Measurements from ENCODE around the gene SHANK3.

The SHANK3 gene

GRCh38 chr22:50693462-50693861, 20.8 kb downstream of the SHANK3 start:
- TF ChIP-seq, protein P1, sequence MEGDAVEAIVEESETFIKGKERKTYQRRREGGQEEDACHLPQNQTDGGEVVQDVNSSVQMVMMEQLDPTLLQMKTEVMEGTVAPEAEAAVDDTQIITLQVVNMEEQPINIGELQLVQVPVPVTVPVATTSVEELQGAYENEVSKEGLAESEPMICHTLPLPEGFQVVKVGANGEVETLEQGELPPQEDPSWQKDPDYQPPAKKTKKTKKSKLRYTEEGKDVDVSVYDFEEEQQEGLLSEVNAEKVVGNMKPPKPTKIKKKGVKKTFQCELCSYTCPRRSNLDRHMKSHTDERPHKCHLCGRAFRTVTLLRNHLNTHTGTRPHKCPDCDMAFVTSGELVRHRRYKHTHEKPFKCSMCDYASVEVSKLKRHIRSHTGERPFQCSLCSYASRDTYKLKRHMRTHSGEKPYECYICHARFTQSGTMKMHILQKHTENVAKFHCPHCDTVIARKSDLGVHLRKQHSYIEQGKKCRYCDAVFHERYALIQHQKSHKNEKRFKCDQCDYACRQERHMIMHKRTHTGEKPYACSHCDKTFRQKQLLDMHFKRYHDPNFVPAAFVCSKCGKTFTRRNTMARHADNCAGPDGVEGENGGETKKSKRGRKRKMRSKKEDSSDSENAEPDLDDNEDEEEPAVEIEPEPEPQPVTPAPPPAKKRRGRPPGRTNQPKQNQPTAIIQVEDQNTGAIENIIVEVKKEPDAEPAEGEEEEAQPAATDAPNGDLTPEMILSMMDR (conservative IDR thresholded peaks at IDR 0.05; ENCODE audit: low read depth, low read length) = no peak
- no peak for DNase-seq (ENCODE audit: low read depth)
- H3K4me3 ChIP-seq (ENCODE audit: low read depth, low read length) = no peak overlapping the region

GRCh38 chr22:50694099-50694605, 21.5 kb downstream of the SHANK3 start:
- no peak overlapping the region for H3K4me3 ChIP-seq (ENCODE audit: low read depth, low read length)
- peak; percentile 54 for DNase-seq (ENCODE audit: low read depth)
- TF ChIP-seq, protein P1 (conservative IDR thresholded peaks at IDR 0.05; ENCODE audit: low read depth, low read length) = no peak

DNA sequence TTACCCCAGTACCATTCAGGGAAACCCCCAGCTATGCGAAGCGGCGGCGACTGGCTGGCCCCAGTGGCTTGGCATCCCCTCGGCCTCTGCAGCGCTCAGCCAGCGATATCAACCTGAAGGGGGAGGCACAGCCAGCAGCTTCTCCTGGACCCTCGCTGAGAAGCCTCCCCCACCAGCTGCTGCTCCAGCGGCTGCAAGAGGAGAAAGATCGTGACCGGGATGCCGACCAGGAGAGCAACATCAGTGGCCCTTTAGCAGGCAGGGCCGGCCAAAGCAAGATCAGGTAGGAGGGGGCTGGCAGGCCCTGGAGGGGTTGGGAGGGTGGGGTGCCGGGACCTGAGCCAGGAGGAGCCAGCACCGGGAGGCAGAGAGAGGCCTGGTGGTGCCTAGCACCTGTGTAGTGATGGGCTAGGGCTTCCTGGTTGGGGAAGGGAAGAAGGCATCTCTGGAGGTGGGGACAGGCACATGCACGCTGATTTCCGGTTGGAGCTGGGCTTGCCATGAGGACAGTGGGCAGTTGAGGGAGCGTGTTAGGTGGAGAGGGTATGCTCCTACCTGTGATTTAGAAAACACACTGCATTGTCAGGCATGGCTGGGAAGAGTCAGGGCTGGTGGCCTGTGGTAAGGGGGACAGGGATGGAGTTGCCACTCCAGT, 22.3 kb downstream of the SHANK3 start:
- no peak overlapping the region for H3K4me3 ChIP-seq (ENCODE audit: low read depth, low read length)
- no peak for DNase-seq (ENCODE audit: low read depth)
- TF ChIP-seq, protein P1 (conservative IDR thresholded peaks at IDR 0.05; ENCODE audit: low read depth, low read length) = no peak

DNA sequence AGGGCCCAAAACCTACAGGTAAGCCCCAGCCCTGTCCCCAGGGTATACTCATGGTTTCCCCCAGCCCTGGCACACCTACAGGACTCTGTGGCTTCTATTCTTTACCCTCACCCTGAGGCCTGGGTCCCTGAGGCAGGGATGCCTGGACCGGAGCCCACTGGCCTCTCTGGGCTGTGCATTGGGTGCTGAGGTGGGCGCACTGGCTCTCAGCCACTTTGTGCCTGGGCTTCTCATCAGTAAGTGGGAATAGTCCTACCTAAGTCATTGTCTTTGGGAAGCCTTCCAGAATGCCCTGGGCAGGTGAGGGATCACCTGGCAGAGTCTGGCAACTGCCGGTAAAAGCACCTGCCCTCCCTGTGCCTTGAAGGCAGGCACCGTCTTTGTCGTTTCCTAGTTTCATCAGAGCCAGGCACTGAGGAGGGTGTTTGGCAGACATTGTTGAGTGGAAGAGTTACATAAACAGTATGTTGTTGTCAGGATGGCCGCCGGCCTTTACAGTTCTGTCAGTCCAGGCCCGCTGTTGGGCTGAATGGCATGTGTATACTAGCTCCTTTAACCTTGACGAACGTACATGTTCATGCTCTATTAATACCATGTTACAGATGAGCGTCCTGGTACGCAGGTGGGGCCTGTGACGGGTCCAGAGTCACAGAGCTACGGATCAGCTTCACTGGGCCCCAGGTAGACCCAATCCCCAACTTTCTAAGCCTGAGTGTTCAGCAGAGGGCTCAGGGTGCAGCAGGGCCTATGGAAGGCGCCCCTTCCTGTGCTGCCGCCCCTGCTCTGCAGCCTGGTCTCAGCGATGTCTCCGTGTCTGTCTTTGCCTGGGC, 23.0 kb downstream of the SHANK3 start:
- H3K4me3 ChIP-seq (ENCODE audit: low read depth, low read length) = no peak overlapping the region
- TF ChIP-seq, protein P1 (conservative IDR thresholded peaks at IDR 0.05; ENCODE audit: low read depth, low read length) = no peak
- no peak for DNase-seq (ENCODE audit: low read depth)

DNA sequence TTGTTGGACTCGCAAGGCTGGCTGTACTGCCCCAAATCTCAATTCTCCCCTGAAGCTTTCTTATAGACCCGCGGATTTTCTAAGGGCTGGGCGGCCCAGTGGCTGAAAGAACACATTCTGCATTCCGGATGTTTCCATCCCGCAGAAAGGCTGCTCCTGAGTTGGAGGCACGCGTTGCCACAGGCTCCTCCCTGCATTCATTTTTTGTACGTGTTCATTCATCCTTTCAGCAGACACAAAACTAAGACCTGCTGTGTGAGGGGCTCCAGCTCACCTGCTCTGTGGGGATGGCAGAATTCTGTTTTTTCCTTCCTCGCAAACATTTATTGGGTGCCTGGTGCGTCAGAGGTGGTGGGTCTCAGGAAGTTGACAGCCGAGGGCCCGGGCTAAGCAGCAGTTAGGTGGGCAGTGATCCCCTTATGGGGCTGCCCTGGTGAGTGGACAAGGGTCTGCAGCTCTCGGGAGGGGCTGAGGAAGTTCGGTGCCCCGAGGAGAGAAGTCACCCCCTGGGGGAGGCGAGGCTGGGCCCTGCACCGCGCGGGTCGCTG, 23.7 kb downstream of the SHANK3 start:
- no peak for DNase-seq (ENCODE audit: low read depth)
- TF ChIP-seq, protein P1 (conservative IDR thresholded peaks at IDR 0.05; ENCODE audit: low read depth, low read length) = no peak
- H3K4me3 ChIP-seq (ENCODE audit: low read depth, low read length) = peak overlapping the region; percentile 49

DNA sequence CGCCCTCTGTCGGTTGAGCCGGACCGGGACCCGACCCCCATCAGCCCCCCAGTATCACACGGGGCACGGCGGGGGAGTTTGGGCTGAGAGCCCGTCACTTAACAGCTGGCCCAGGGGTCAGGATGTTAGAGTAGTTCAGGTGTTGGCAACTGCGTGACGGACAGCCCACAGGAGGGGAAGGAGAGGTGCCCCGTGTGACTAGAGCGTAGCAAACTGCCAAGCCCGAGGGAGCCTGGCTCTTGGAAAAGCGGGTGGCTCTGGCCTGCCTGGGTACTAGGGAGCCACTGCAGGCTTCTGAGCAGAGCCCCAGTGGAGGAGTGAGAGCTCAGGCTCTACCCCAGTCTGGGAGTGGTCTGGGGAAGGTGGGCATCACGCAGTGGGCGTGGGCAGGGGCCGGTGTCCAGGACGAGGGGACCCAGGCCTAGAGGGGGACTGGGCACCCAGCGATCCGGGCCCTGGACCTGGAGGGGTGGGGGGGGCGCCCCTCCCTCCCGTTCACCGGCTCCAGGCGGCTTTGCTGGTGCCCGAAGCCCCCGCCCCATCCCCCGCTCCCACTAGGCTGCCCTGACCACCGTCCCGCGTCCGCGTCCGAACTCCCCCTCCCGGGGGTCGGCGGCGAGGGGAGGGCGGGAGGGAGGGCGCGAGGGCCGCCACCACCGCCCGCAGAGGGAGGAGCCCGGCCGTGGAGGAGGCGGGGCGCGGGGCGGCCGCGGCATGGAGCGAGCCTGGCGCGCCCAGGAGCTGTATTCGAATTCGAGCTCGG, 24.4 kb downstream of the SHANK3 start:
- peak overlapping the region; percentile 49 for H3K4me3 ChIP-seq (ENCODE audit: low read depth, low read length)
- peak; percentile 14 for DNase-seq (ENCODE audit: low read depth)
- TF ChIP-seq, protein P1 (conservative IDR thresholded peaks at IDR 0.05; ENCODE audit: low read depth, low read length) = peak; percentile 67
